HG03103 (cell line): ENCODE results near the gene WDR38.

ENCODE experiments used
- ATAC-seq: cut with Tn5 transposase; IDR thresholded peaks from one replicate; pipeline ENCODE4 v1.9.1; 2021; ENCODE audit warnings: low read depth; ENCODE audit not compliant: unreplicated experiment

Gene WDR38

DNA sequence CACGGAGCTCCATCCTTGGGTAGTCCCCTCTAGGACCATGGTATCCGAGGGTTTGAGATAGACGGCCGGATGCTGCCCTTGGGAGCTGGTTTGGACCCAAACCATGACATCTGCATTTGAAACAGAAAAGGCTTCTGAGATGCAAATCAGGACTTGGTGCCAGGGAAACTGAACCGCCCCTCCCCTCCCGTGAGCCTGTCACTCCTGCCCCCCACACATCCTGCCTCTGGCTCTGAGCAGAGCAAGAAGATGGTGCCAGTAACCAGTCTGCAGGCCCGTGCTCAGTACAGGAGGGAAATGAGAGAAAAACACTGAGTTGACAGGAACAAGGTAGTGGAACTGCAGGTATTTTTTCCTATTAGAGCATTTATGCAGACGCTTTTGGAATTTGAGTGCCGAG, 27.2 kb downstream of the WDR38 start:
- no peak for ATAC-seq

DNA sequence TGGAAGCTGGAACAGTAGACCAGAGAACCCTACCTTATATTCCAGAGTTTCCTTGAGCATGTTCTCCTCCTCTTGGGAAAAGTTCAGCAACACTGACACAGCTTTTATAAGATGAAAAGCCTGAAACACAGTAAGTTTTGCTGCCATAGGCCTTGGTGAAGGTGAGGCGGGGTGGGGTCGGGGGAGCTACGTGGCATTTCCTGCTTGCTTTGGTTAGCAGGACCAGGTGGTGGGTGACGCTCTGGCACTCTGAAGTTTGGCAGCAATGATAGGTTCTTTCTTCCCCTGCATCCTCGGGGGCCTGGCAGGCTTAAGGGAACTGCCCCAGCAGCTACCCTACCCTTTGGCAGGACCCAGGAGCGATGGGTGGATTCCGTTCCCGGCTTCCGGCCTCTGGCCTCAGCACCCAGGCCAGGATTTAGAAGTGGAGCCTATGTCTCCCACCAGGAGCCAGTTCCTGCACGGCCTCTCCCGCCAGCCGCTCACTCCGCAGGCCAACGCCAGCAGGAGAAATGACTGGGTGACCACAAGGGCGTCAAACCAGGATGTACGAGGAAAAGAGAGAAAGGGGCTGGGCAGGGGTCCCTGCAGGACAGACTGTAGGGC, 28.0 kb downstream of the WDR38 start:
- ATAC-seq, result no peak

DNA sequence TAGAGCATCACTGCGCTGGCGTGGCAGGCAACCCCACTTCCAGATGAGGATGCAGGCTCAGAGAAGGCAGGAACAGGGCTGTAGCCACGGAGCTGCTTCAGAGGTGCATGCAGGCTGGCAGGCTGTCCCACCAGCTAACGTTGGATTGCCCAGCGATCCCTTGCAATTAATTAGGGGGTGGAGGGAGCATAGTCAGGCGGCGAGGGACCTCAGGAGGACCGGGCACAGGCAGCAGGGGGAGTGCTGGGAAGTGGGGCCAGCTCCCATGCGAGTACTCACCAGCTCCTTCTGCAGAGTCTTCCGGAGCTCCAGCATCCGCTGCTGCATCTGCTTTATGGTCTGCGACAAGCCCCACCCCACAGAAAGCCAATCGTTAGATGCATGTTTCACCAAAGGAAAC, 29.0 kb downstream of the WDR38 start:
- ATAC-seq, result no peak

DNA sequence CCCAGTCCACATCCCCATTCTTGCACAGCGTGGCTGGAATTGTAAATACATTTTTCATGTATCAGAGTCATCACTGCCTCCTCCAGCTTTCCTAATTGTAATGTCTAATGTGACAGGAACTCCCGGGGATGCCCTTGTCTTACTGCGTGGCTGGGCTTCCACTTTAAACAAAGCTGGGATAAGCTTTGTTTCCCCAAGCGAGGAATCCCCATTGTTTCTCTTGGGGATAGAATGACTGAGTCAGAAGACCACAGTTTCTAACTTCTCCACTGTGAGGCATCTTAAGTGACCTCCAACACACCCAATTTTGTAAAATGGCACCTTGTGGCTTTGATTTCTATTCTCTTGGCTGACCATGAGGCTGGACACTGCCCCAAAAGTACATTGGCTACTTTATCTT, 31.1 kb downstream of the WDR38 start:
- no peak for ATAC-seq

DNA sequence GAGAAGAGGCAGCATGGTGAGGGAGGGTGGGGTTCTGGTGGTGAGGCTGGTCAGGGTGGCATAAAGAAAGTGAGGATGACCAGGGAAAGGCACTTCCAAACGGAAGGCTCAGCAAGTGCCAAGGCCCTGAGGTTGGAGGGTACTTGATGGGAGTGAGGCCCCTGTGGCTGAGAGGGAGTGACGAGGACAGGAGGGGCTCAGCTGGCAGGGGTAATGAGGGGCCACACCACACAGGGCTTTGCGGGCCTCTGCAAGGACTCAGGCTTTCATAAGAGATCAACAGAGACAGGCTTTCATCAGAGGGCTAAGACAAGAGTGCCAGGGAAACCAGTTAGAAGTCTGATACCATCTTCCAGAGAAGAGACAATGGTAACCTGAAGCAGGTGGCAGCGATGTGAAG, 32.3 kb downstream of the WDR38 start:
- no peak for ATAC-seq

DNA sequence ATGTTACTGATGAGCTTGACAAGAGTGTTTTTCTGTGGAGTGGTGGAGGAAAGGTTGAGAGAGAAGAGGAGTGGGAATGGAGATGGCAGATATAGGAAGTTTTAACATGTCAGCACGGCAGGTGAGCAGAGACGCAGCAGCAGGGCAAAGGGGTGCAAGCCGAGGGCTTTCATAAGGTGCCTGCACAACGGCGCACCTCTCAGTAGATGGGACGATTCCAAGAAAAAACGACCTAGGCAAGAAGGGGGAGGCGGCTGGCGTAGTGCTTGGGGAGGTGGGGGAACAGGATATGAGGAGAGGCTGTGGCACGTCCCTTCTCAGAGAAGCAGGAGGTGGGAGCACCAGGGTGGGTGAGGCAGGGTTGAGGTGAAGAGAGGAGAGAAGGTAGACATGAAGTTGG, 33.2 kb downstream of the WDR38 start:
- ATAC-seq, result no peak

DNA sequence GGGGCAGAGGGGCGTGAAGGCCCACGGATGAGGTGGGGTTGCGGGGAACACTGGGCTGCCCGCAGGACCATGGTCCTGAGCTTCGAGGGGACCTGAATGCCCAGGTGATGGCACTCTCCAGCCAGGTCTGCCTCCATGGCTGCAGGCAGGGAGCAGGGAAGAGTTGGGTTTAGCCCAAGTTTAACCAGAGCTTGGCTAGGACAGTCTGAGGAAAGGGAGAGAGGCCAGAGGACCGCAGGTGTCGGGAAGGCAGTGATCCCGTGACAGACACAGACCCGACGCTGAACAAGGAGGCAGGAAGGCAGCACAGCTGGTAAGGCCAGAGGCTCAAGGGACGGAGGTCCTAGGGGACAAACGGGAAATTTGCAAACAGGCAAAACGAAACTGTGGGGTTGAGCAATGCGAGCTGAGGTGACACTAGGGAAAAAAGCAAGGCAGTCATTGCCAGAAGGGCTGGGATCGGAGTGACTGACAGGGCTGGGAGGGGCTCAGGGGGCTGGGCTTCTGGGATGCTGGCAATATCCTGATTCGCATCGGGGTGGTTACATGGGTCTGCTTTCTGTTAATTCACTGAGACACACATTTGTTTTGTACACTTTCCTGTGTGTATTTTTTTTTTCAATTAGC, 33.7 kb downstream of the WDR38 start:
- no peak for ATAC-seq

DNA sequence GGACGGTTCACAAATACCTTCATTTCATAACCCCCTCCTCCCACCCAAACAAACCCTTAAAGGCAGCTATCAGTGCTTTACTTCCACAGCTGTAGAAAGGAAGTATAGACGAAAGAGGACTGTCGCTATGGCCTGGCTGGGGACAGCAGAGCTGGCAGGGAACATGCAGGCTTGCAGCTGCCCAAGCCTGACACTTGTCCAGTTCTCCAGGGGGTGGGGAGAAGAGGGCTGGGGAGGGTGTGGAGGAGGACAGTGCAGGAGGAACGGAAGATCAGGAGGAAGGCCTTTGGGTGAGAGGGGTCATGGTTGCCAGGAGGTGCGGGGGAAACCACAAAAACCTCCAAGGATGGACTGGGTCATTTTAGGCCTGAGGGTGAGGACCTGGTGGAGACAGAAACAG, 34.6 kb downstream of the WDR38 start:
- no peak for ATAC-seq

DNA sequence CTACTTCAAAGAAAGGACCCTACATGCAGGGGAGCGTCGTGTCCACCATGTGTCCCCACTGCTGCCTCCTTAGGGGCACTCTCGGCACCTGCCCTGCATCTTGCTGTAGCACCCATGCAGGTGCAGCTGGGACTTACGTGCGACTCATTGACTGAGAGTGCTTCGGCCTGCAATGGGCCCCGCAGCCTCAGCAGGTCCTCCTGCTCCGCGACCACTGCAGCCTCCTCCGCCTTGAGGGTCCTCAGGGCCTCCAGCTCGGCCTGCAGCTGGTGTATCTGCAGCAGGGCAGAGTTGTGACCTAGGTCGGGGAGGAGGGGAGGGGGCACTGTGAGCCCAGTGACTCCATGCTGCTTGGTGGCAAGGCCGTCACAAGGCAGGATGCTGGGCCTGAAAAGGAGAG, 35.7 kb downstream of the WDR38 start:
- no peak for ATAC-seq

DNA sequence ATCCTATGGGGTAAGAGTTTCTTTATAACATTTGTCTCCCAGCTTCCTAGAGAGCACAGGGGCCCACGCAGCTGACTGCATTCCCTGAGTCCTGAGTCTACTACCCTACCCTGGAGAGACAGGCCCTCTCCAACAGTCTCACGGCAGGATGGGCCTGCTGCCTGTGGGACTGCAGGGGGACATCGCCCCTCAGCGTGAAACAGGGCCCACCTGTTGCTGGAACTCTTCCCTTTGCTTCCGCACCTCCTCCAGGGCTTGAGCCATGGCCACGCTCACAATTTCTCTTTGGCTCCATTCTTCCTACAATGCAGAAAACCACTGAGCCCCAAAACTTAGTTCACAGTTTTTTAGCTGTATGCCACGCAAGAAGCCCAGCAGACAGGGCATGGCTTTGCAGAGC, 36.9 kb downstream of the WDR38 start:
- no peak for ATAC-seq

DNA sequence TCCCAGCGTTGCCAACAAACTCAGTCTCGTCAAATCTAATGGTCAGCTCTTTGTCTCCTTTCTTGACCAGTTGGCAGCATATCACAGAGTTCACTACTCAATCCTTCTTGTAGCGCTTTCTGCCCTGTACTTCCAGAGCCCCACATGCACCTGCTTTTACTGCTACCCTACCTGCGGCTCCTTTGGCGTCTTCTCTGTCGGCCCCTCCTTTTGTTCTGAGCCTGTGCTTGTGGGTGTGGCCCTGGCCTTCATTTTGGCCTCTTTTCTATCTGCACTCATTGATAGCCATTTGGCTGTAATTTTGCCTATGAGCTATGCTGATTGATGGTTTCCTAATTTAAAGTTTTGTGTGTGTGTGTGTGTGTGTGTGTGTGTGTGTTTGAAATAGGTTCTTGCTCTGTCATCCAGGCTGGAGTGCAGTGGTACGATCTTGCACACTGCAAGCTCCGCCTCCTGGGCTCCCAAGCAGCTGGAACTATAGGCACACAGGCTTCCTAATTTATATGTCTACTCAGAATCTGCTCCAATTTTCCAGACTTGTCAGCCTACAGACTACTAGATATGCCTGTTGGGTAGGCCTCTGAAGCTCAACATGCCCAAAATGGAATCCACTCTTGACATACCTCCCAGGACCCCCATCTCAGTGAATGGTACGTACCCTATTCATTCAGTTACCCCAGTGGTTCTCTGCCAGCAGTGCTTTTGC, 40.9 kb downstream of the WDR38 start:
- ATAC-seq, result no peak

DNA sequence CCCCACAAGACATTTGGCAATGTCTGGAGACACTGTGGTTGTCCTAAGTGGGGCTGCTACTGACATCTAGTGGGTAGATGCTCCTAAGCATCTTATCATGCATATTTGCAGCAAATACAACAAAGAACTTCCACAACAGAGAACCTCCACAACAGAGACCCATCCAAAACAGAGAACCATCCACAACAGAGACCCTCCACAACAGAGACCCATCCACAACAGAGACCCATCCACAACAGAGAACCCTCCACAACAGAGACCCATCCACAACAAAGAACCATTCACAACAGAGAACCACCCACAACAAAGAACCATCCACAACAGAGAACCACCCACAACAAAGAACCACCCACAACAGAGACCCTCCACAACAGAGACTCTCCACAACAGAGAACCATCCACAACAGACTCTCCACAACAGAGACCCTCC, 41.5 kb downstream of the WDR38 start:
- no peak for ATAC-seq

DNA sequence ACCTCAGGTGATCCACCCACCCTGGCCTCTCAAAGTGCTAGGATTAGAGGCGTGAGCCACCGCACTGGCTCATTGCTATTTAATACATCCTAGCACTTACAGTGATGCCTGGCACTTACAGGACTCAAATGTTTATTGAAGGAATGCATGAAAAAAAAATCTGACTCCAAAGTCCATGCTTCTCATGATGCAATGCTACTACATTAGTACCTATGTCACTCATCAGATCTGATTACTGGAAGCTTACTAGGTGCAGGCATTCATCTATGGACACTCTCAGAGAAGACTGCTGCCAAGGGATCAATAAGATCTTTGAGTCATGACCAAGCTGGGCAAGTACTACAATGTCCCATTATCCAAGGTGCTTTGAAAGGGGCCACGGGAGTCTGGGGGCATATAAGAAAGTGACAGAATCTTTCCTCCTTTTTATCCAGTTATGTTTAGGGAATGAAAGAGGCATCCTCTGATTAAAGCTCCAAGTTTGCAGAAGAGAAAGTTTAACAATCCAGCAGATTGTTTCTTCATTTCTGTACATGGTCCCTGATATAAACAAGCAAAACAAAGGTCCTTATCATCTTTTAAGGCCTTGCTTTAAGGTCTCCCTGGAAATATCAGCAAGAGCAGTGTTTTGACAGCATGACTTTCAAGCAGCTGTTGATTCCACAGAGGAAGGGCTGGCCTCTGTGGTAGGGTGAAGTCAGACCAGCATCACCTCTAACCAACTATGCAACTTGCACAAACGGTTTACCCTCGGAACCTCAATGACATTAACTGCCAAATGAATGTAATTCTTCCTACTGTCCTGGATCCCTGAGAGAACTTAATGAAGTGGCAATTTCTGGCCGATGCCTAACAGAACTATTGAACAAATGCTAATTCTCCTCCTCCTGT, 44.6 kb downstream of the WDR38 start:
- no peak for ATAC-seq

DNA sequence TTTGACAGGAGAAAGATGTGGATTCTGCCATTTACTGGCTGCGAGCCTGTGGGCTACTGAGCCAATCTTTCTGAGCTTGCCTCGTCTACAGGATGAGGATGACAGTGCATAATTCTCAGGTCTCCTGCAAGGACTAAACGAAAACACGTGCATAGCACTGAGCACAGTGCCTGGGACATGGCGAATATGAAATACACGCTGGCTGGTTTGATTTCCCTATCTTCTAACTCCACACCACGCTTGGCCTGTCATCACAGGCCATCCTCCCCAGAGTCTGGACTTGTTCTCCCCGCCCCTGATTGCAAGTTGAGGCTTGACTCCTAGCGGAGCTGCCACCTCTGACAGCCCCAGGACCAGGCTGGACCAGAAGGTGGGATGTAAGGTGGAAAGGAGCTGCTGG, 46.6 kb downstream of the WDR38 start:
- no peak for ATAC-seq

DNA sequence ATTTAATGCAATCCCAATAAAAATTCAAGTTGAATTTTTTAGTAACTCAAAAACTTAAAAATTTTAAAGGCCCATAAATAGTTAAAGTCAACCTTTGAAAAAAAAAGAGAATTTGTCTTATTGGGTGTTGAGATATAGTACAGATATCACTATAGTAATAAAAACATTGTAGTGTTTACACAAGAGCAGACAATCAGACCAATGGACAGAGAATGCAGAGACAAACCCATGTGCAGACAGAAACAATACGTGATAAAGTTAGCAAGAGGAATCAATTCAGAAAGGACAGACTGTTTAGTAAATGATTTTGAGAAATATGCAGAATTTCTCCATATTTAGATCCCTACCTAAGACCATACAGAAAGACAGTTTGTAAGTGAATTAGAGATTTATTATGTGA, 53.7 kb downstream of the WDR38 start:
- no peak for ATAC-seq
